Keratinocyte (primary cell): ENCODE data around the gene SH3PXD2A. TPM values are rescaled to one million over a fixed set of nuclear protein-coding genes. Genes with fewer than 3 reads are reported as not detected.
A peak's percentile ranks its signal among the peaks of the same experiment; 100 is the strongest.

Experiments
- DNase-seq: peaks from one replicate; pipeline ENCODE4 v3.0.0-alpha.2; 2011; ENCODE audit warnings: low read depth, missing footprints, low spot score
- FAIRE-seq: peaks from 2 replicates; lab custom pipeline; 2011; peaks lifted over from hg19 to GRCh38; lab: Jason Lieb, UNC
- H2AFZ ChIP-seq: 2 replicates; pipeline ENCODE4 v1.6.0; 2012; ENCODE audit warnings: low read length, control low read depth, inconsistent platforms; ENCODE audit not compliant: control insufficient read depth
- H3K27ac ChIP-seq: 2 replicates; pipeline ENCODE4 v1.5.1; 2011; ENCODE audit warnings: low read length; ENCODE audit not compliant: control insufficient read depth, insufficient read depth
- H3K27me3 ChIP-seq: 3 replicates; pipeline ENCODE4 v1.6.0; 2011; ENCODE audit warnings: low read length; ENCODE audit not compliant: control insufficient read depth, insufficient read depth; ENCODE audit errors: extremely low read depth
- H3K36me3 ChIP-seq, 2 experiments: 2 replicates in 1 of 2; 3 replicates in 1 of 2; pipeline ENCODE4 v1.5.1; 2011; ENCODE audit warnings: low read length in 2 of 2, mild to moderate bottlenecking in 1 of 2; ENCODE audit not compliant: control insufficient read depth in 2 of 2, insufficient read depth in 2 of 2; ENCODE audit errors: extremely low read depth in 1 of 2
- H3K4me1 ChIP-seq: 3 replicates; pipeline ENCODE4 v1.5.1; 2011; ENCODE audit warnings: low read length; ENCODE audit not compliant: control insufficient read depth, insufficient read depth; ENCODE audit errors: extremely low read depth
- H3K4me2 ChIP-seq: 3 replicates; pipeline ENCODE4 v1.6.0; 2011; ENCODE audit warnings: low read depth, low read length; ENCODE audit not compliant: control insufficient read depth, insufficient read depth; ENCODE audit errors: extremely low read depth
- H3K4me3 ChIP-seq, 3 experiments: fragments of 200-600 bp in 1 of 3; sonication (generic) in 1 of 3; 2 replicates in 2 of 3; 3 replicates in 1 of 3; pipeline ENCODE4 v1.5.1; 2011 to 2016; ENCODE audit warnings: low read length in 3 of 3, mild to moderate bottlenecking in 3 of 3, control low read depth in 2 of 3, inconsistent platforms in 1 of 3, low read depth in 1 of 3, mixed read lengths in 1 of 3, mixed run types in 1 of 3, moderate library complexity in 1 of 3; ENCODE audit not compliant: control insufficient read depth in 2 of 3, insufficient read depth in 2 of 3; ENCODE audit errors: extremely low read depth in 1 of 3
- H3K79me2 ChIP-seq: 2 replicates; pipeline ENCODE4 v1.6.0; 2012; ENCODE audit warnings: low read length; ENCODE audit not compliant: control insufficient read depth, insufficient read depth
- H3K9ac ChIP-seq: 3 replicates; pipeline ENCODE4 v1.6.0; 2011; ENCODE audit warnings: low read length; ENCODE audit not compliant: control insufficient read depth, insufficient read depth; ENCODE audit errors: extremely low read depth
- H3K9me1 ChIP-seq: 3 replicates; pipeline ENCODE4 v1.6.0; 2011; ENCODE audit warnings: low read length; ENCODE audit not compliant: control insufficient read depth, insufficient read depth; ENCODE audit errors: extremely low read depth
- H3K9me3 ChIP-seq: 2 replicates; pipeline ENCODE4 v1.5.1; 2012; ENCODE audit warnings: low read depth, low read length; ENCODE audit not compliant: control insufficient read depth
- H4K20me1 ChIP-seq: 3 replicates; pipeline ENCODE4 v1.6.0; 2011; ENCODE audit warnings: low read length; ENCODE audit not compliant: control insufficient read depth, insufficient read depth; ENCODE audit errors: extremely low read depth
- EZH2 ChIP-seq: IDR thresholded peaks from one replicate; pipeline ENCODE4 v1.6.1; 2012; ENCODE audit warnings: inconsistent platforms, mild to moderate bottlenecking, low read length, moderate library complexity
- dilution Hi-C: fragments of 300-500 bp; cut with MboI; formaldehyde crosslinking; loops from one replicate; pipeline ENCODE4 v1.7.0; 2020; ENCODE audit warnings: low sequenced_read_pairs; ENCODE audit not compliant: extremely low pct_ligation_motif_present
- polyA plus RNA-seq, 5 experiments: library from polyadenylated mRNA; depleted of rRNA in 3 of 5; stranded (reverse) in 3 of 5; stranded (forward) in 1 of 5; unstranded in 1 of 5; fragments of >200 nt; gene quantifications; 1 replicate in 1 of 5; 2 replicates in 3 of 5; 3 replicates in 1 of 5; pipeline versions ENCODE4 v1.2.1 to v1.2.3, GENCODE V29; 2011 to 2012; ENCODE audit warnings: missing spikeins in 2 of 5, low read depth in 1 of 5, low replicate concordance in 1 of 5
- TF ChIP-seq, protein P1 (sequence below), 3 experiments: IDR thresholded peaks in 1 of 3; conservative IDR thresholded peaks in 1 of 3; optimal IDR thresholded peaks in 1 of 3; 2 replicates in 2 of 3; 3 replicates in 1 of 3; pipeline versions ENCODE3 to v1.5.1; 2011; ENCODE audit warnings: low read length in 3 of 3, mild to moderate bottlenecking in 3 of 3, moderate library complexity in 2 of 3, control low read depth in 1 of 3, inconsistent platforms in 1 of 3; ENCODE audit not compliant: insufficient read depth in 2 of 3; ENCODE audit errors: extremely low read depth in 1 of 3

Gene SH3PXD2A
- polyA plus RNA-seq, 1 donor (not counting 4 experiments of a cell fraction or from before 2014, with no cell fraction given), result 33.9 TPM

- FAIRE-seq (no peak), DNase-seq (no peak)
- Histone ChIP-seq H3K4me3 (peak overlapping the region in 1 of 3 experiments; percentile 17), H3K27me3 (no peaks in the 10 kb centered on the region), H3K4me2 (peak overlapping the region; percentile 29), H3K79me2 (peaks cover 58% of the 10 kb centered on the region), H3K27ac (peak overlapping the region; percentile 41), H3K9me1 (no peaks in the 10 kb centered on the region), H2AFZ (no peak overlapping the region), H3K9me3 (no peaks in the 10 kb centered on the region), H3K36me3 (peaks cover 39 to 60% of the 10 kb centered on the region in 2 experiments), H4K20me1 (peaks cover 7% of the 10 kb centered on the region), H3K4me1 (peaks cover 20% of the 10 kb centered on the region), H3K9ac (peak overlapping the region; percentile 47)
- dilution Hi-C loops, result no loop called here
- TF ChIP-seq, protein P1, sequence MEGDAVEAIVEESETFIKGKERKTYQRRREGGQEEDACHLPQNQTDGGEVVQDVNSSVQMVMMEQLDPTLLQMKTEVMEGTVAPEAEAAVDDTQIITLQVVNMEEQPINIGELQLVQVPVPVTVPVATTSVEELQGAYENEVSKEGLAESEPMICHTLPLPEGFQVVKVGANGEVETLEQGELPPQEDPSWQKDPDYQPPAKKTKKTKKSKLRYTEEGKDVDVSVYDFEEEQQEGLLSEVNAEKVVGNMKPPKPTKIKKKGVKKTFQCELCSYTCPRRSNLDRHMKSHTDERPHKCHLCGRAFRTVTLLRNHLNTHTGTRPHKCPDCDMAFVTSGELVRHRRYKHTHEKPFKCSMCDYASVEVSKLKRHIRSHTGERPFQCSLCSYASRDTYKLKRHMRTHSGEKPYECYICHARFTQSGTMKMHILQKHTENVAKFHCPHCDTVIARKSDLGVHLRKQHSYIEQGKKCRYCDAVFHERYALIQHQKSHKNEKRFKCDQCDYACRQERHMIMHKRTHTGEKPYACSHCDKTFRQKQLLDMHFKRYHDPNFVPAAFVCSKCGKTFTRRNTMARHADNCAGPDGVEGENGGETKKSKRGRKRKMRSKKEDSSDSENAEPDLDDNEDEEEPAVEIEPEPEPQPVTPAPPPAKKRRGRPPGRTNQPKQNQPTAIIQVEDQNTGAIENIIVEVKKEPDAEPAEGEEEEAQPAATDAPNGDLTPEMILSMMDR (optimal IDR thresholded peaks at IDR 0.05 in 1 of 3, IDR thresholded peaks at IDR 0.05 in 1 of 3, conservative IDR thresholded peaks at IDR 0.05 in 1 of 3; ENCODE audit: extremely low read depth in 1 of 3, insufficient read depth in 2 of 3, low read length in 3 of 3), result no peak
Measured at GRCh38 chr10:103661198-103661950, 194.0 kb downstream of the SH3PXD2A start.

DNA sequence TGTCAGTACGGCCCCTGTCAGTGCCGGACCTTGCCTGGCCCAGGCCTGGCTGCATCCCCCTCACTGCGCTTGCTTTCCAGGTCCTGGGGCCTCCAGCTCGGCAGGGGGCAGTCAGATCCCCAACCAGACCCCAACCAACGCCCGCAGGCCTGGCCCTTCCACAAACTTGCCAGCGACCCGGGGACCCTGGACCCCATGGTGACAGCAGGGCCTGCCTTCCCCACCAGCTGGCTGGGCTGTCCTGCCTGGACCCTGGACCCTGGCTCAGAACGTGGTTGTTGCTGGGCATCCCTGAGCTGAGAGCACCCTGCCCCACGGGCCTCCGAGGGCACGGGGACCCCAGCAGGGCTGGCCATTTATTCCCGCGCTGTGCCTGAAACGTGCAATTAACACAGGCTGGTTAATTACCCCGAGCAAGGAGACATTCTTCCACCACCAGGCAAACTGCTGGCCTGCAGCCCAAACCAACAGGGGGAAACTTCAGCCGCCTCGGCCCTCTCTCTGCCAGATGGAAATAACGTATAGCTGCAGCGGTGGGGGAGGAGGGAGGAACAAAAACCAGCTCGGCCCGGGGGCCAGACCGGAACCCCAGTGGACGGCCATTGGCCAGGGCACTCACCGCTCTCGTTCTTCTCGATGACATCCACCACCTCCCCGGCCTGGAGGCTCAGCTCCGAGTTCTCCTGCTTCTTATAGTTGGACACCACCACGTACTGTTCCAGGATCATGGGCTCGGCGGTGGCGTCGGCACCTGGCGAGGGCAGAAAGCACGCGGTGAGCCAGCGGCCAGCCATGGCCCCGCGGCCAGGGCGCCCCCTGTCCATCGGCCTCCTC is 194.8 kb downstream of the SH3PXD2A start:
- H3K36me3 ChIP-seq, result peaks cover 39 to 57% of the 10 kb centered on the region in 2 experiments
- FAIRE-seq (no peak), DNase-seq (no peak)
- H3K27ac ChIP-seq, result peak overlapping the region; percentile 36
- H3K27me3 ChIP-seq, result no peaks in the 10 kb centered on the region
- TF ChIP-seq, protein P1 (optimal IDR thresholded peaks at IDR 0.05 in 1 of 3, IDR thresholded peaks at IDR 0.05 in 1 of 3, conservative IDR thresholded peaks at IDR 0.05 in 1 of 3; ENCODE audit: extremely low read depth in 1 of 3, insufficient read depth in 2 of 3, low read length in 3 of 3), result peak in 1 of 3 experiments; percentile 18
- TF ChIP-seq EZH2, result no peak
- H3K9me3 ChIP-seq, result no peaks in the 10 kb centered on the region
- H3K4me3 ChIP-seq, result peak overlapping the region in 2 of 3 experiments; percentile 9 to 17
- H3K79me2 ChIP-seq, result peaks cover 59% of the 10 kb centered on the region
- no peaks in the 10 kb centered on the region for H3K9me1 ChIP-seq
- H3K4me1 ChIP-seq, result peaks cover 20% of the 10 kb centered on the region
- dilution Hi-C loops, result no loop called here
- H3K9ac ChIP-seq, result peak overlapping the region; percentile 47
- H4K20me1 ChIP-seq, result peaks cover 4% of the 10 kb centered on the region
- no peak overlapping the region for H2AFZ ChIP-seq
- H3K4me2 ChIP-seq, result peak overlapping the region; percentile 44
